ENCODE data around the gene FRMD1.

The FRMD1 gene

DNA sequence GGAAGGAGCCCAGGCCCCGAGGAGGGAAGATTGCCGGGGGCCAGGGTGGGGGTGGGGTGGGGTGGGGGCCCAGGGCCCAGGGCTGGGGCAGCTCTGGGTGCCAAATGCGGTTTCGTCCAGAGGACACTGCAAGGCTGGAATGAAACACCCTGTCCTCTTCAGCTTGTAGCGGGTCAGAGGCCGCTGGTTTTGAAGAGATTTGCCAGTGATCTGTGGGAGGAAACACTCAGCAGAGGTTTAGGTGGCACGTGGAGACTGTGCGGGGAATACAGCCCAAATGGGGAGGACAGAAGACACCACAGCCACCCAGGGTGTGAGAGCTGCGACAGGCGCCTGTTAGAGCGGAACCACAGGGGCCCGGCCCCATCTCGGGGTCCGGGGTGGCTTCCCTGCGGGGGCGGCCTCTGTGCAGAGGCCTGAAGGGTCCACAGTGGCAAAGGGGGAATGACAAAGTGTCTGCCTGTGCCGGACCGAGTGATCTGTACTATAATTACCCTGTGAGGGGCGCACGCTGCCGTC lies 29.2 kb downstream of the FRMD1 start:
- WGBS, result 88% methylated on average over 21 of the region's 21 CpGs
- no peak overlapping the region for H4K91ac ChIP-seq (ENCODE audit: low read length)
- no peaks in the 10 kb centered on the region for H3K79me1 ChIP-seq (replicated peaks; ENCODE audit: low read length, poor library complexity, severe bottlenecking)
- H2BK12ac ChIP-seq (ENCODE audit: low read length in 2 of 2), result peak overlapping the region in 1 of 2 experiments; percentile 15
- no peak overlapping the region for H2AK5ac ChIP-seq (ENCODE audit: low read length, severe bottlenecking)
- no peak overlapping the region for H2AFZ ChIP-seq (ENCODE audit: low read depth, low read length)
- H3K23ac ChIP-seq (ENCODE audit: low read length in 2 of 2), result no peak overlapping the region
- H3K9ac ChIP-seq (ENCODE audit: low read length), result no peak overlapping the region
- H3K27me3 ChIP-seq (ENCODE audit: control insufficient read depth in 1 of 2, insufficient read depth in 1 of 2, low read length in 2 of 2), result peaks cover 0 to 4% of the 10 kb centered on the region in 2 experiments
- no peak overlapping the region for H3K4me3 ChIP-seq (ENCODE audit: insufficient read depth in 1 of 2, low read depth in 1 of 2, low read length in 2 of 2)
- no peak overlapping the region for H3K14ac ChIP-seq (ENCODE audit: low read length in 2 of 2)
- no peak overlapping the region for H3K18ac ChIP-seq (ENCODE audit: low read depth in 1 of 2, low read length in 2 of 2)
- H3K9me3 ChIP-seq (ENCODE audit: control insufficient read depth, low read length), result no peaks in the 10 kb centered on the region
- H3K4ac ChIP-seq (ENCODE audit: low read depth in 1 of 2, low read length in 2 of 2), result no peak overlapping the region
- peaks cover 8% of the 10 kb centered on the region for H3K4me1 ChIP-seq (ENCODE audit: control insufficient read depth, insufficient read depth, low read depth, low read length)
- H3K27ac ChIP-seq (ENCODE audit: low read length, poor library complexity, severe bottlenecking), result no peak overlapping the region
- H3K36me3 ChIP-seq (ENCODE audit: control insufficient read depth in 1 of 2, insufficient read depth in 2 of 2, low read depth in 1 of 2, low read length in 2 of 2), result no peaks in the 10 kb centered on the region
- no peak overlapping the region for H2BK15ac ChIP-seq (ENCODE audit: low read depth, poor library complexity, severe bottlenecking)
- H2BK120ac ChIP-seq (ENCODE audit: low read depth, low read length), result no peak overlapping the region
- DNase-seq, result no peak
- H2BK5ac ChIP-seq (ENCODE audit: low read depth, low read length, poor library complexity, severe bottlenecking), result no peak overlapping the region
- H3K4me2 ChIP-seq (ENCODE audit: low read length, poor library complexity, severe bottlenecking), result no peak overlapping the region
- no peak overlapping the region for H4K8ac ChIP-seq (ENCODE audit: low read length)

DNA sequence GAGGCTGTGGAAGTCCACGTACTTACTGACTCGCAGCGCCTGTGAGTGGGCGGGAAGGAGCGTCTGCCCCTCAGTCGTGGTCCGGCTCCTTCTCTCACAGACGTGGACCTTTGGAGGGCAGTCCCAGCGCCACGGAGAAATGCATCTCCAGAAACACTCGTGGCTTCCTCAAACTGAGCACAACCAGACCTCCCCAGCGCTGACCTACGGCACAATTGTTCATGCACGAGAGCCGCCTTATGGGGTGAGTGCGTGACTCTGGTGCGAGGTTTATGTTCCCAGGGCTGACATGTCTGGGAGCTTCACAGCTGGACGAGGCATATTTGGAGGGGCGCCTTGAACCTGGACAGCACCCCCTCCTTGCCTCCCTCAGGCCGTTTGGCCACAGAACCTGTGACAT lies 29.7 kb downstream of the FRMD1 start:
- H3K27ac ChIP-seq (ENCODE audit: low read length, poor library complexity, severe bottlenecking), result no peak overlapping the region
- H3K79me1 ChIP-seq (replicated peaks; ENCODE audit: low read length, poor library complexity, severe bottlenecking), result no peaks in the 10 kb centered on the region
- no peak overlapping the region for H3K4me3 ChIP-seq (ENCODE audit: insufficient read depth in 1 of 2, low read depth in 1 of 2, low read length in 2 of 2)
- no peak overlapping the region for H2BK15ac ChIP-seq (ENCODE audit: low read depth, poor library complexity, severe bottlenecking)
- no peak overlapping the region for H2BK5ac ChIP-seq (ENCODE audit: low read depth, low read length, poor library complexity, severe bottlenecking)
- no peak overlapping the region for H4K8ac ChIP-seq (ENCODE audit: low read length)
- no peak overlapping the region for H3K14ac ChIP-seq (ENCODE audit: low read length in 2 of 2)
- no peak overlapping the region for H2AK5ac ChIP-seq (ENCODE audit: low read length, severe bottlenecking)
- no peak overlapping the region for H3K4me2 ChIP-seq (ENCODE audit: low read length, poor library complexity, severe bottlenecking)
- peaks cover 7% of the 10 kb centered on the region for H3K4me1 ChIP-seq (ENCODE audit: control insufficient read depth, insufficient read depth, low read depth, low read length)
- no peak overlapping the region for H3K4ac ChIP-seq (ENCODE audit: low read depth in 1 of 2, low read length in 2 of 2)
- DNase-seq, result no peak
- H2AFZ ChIP-seq (ENCODE audit: low read depth, low read length), result no peak overlapping the region
- no peak overlapping the region for H3K18ac ChIP-seq (ENCODE audit: low read depth in 1 of 2, low read length in 2 of 2)
- no peak overlapping the region for H2BK12ac ChIP-seq (ENCODE audit: low read length in 2 of 2)
- 93% methylated on average over 19 of the region's 20 CpGs for WGBS
- no peak overlapping the region for H3K9ac ChIP-seq (ENCODE audit: low read length)
- no peaks in the 10 kb centered on the region for H3K36me3 ChIP-seq (ENCODE audit: control insufficient read depth in 1 of 2, insufficient read depth in 2 of 2, low read depth in 1 of 2, low read length in 2 of 2)
- H3K9me3 ChIP-seq (ENCODE audit: control insufficient read depth, low read length), result no peaks in the 10 kb centered on the region
- H3K23ac ChIP-seq (ENCODE audit: low read length in 2 of 2), result no peak overlapping the region
- no peak overlapping the region for H4K91ac ChIP-seq (ENCODE audit: low read length)
- no peak overlapping the region for H2BK120ac ChIP-seq (ENCODE audit: low read depth, low read length)
- H3K27me3 ChIP-seq (ENCODE audit: control insufficient read depth in 1 of 2, insufficient read depth in 1 of 2, low read length in 2 of 2), result peaks cover 0 to 4% of the 10 kb centered on the region in 2 experiments

DNA sequence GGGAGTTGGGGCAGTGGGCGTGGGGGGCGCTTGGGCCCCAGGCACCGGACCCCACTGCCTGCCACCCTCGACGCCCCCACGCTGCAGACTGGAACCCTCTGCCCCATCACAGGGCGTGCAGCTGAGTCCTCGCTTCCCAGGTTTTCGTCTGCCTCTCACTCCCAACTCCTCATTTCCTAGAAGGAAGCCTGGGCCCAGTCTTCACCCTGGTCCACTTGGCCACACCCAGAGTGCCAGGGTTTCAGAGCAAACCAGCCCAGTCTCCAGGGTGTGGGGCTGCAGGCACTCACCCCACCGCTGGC lies 30.3 kb downstream of the FRMD1 start:
- Histone ChIP-seq H3K4me1 (ENCODE audit: control insufficient read depth, insufficient read depth, low read depth, low read length) (peaks cover 7% of the 10 kb centered on the region), H3K79me1 (replicated peaks; ENCODE audit: low read length, poor library complexity, severe bottlenecking) (no peaks in the 10 kb centered on the region), H2AK5ac (ENCODE audit: low read length, severe bottlenecking) (no peak overlapping the region), H3K18ac (ENCODE audit: low read depth in 1 of 2, low read length in 2 of 2) (no peak overlapping the region), H4K8ac (ENCODE audit: low read length) (no peak overlapping the region), H2AFZ (ENCODE audit: low read depth, low read length) (no peak overlapping the region), H3K14ac (ENCODE audit: low read length in 2 of 2) (no peak overlapping the region), H2BK5ac (ENCODE audit: low read depth, low read length, poor library complexity, severe bottlenecking) (no peak overlapping the region), H2BK120ac (ENCODE audit: low read depth, low read length) (no peak overlapping the region), H3K9ac (ENCODE audit: low read length) (no peak overlapping the region), H3K4me3 (ENCODE audit: insufficient read depth in 1 of 2, low read depth in 1 of 2, low read length in 2 of 2) (no peak overlapping the region), H3K27me3 (ENCODE audit: control insufficient read depth in 1 of 2, insufficient read depth in 1 of 2, low read length in 2 of 2) (peaks cover 0 to 4% of the 10 kb centered on the region in 2 experiments), H3K23ac (ENCODE audit: low read length in 2 of 2) (no peak overlapping the region), H3K27ac (ENCODE audit: low read length, poor library complexity, severe bottlenecking) (no peak overlapping the region), H3K4me2 (ENCODE audit: low read length, poor library complexity, severe bottlenecking) (no peak overlapping the region), H3K9me3 (ENCODE audit: control insufficient read depth, low read length) (no peaks in the 10 kb centered on the region), H3K4ac (ENCODE audit: low read depth in 1 of 2, low read length in 2 of 2) (no peak overlapping the region), H2BK12ac (ENCODE audit: low read length in 2 of 2) (no peak overlapping the region), H4K91ac (ENCODE audit: low read length) (no peak overlapping the region), H3K36me3 (ENCODE audit: control insufficient read depth in 1 of 2, insufficient read depth in 2 of 2, low read depth in 1 of 2, low read length in 2 of 2) (no peaks in the 10 kb centered on the region), H2BK15ac (ENCODE audit: low read depth, poor library complexity, severe bottlenecking) (no peak overlapping the region)
- DNase-seq, result no peak
- WGBS, result 96% methylated on average over 8 of the region's 10 CpGs

DNA sequence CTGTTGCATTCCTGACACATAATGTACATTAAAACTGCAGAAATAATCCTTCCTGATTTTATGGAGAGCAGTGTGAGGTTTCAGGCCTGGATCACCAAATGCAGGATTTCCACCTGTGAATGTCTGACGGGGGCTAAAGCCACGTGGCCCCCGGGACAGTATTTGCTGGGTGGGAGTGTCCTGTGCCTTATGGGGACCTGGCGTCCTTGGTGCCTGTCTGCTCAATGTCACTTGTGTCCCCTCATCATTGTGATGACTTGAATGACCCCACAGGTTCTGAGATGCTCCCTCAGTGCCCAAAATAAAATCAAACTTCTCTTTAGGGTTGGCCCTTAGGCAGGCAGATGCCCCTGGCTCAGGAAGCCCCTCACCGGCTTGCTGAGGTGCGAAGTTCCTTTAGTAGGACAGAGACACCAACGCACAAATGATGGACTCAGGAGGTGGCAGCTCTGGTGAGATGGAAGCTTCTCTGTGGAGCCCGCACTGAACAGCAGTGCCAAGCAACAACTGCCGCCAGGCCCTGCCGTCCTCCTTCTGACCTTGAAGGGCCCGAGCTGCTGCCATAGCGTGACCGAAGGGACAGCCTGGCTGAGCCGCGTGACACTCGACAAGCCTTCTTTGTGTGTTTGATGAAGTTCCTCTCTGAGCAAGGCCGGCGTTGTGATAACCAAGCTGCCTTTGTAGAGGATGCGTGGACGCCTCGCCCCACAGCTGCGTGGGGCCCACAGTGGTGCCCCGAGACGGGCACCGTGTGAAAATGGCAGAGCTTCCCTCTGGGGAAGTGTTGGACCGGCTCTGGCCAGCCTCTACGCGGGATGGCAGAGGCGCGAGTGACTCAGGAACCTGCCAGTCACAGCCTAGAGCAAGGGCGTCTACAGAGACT lies 30.9 kb downstream of the FRMD1 start:
- no peak overlapping the region for H3K4me2 ChIP-seq (ENCODE audit: low read length, poor library complexity, severe bottlenecking)
- no peak overlapping the region for H4K8ac ChIP-seq (ENCODE audit: low read length)
- no peak overlapping the region for H3K9ac ChIP-seq (ENCODE audit: low read length)
- no peak for DNase-seq
- H3K4me1 ChIP-seq (ENCODE audit: control insufficient read depth, insufficient read depth, low read depth, low read length), result peaks cover 7% of the 10 kb centered on the region
- peak overlapping the region in 1 of 2 experiments; percentile 32 for H2BK12ac ChIP-seq (ENCODE audit: low read length in 2 of 2)
- no peak overlapping the region for H3K18ac ChIP-seq (ENCODE audit: low read depth in 1 of 2, low read length in 2 of 2)
- no peaks in the 10 kb centered on the region for H3K79me1 ChIP-seq (replicated peaks; ENCODE audit: low read length, poor library complexity, severe bottlenecking)
- H4K91ac ChIP-seq (ENCODE audit: low read length), result no peak overlapping the region
- H2BK15ac ChIP-seq (ENCODE audit: low read depth, poor library complexity, severe bottlenecking), result no peak overlapping the region
- H2AFZ ChIP-seq (ENCODE audit: low read depth, low read length), result no peak overlapping the region
- H2BK5ac ChIP-seq (ENCODE audit: low read depth, low read length, poor library complexity, severe bottlenecking), result no peak overlapping the region
- 92% methylated on average over 31 of the region's 31 CpGs for WGBS
- no peak overlapping the region for H3K27ac ChIP-seq (ENCODE audit: low read length, poor library complexity, severe bottlenecking)
- H3K14ac ChIP-seq (ENCODE audit: low read length in 2 of 2), result no peak overlapping the region
- H3K36me3 ChIP-seq (ENCODE audit: control insufficient read depth in 1 of 2, insufficient read depth in 2 of 2, low read depth in 1 of 2, low read length in 2 of 2), result no peaks in the 10 kb centered on the region
- H3K27me3 ChIP-seq (ENCODE audit: control insufficient read depth in 1 of 2, insufficient read depth in 1 of 2, low read length in 2 of 2), result peaks cover 0 to 4% of the 10 kb centered on the region in 2 experiments
- H3K4me3 ChIP-seq (ENCODE audit: insufficient read depth in 1 of 2, low read depth in 1 of 2, low read length in 2 of 2), result no peak overlapping the region
- no peaks in the 10 kb centered on the region for H3K9me3 ChIP-seq (ENCODE audit: control insufficient read depth, low read length)
- H3K4ac ChIP-seq (ENCODE audit: low read depth in 1 of 2, low read length in 2 of 2), result no peak overlapping the region
- H3K23ac ChIP-seq (ENCODE audit: low read length in 2 of 2), result no peak overlapping the region
- H2AK5ac ChIP-seq (ENCODE audit: low read length, severe bottlenecking), result no peak overlapping the region
- H2BK120ac ChIP-seq (ENCODE audit: low read depth, low read length), result no peak overlapping the region

Data from mesenchymal stem cell (in vitro differentiated cells and primary cell).